K562 (cell line): Measurements from ENCODE around the gene VHLL.

Experiments used
- ATF6 ChIP-seq: sonication (generic); formaldehyde crosslinking; IDR thresholded peaks from 2 replicates; pipeline ENCODE4 v1.4.0; 2020; ENCODE audit warnings: mild to moderate bottlenecking, missing genetic modification reagents
- BRF1 ChIP-seq: IDR thresholded peaks from 3 replicates; pipeline ENCODE4 v1.6.1; 2011; ENCODE audit warnings: borderline replicate concordance, mild to moderate bottlenecking; ENCODE audit not compliant: insufficient read length; ENCODE audit errors: extremely low read depth
- CEBPB ChIP-seq: fragments of 450-650 bp; IDR thresholded peaks from 2 replicates; pipeline ENCODE4 v1.6.1; 2016; ENCODE audit warnings: missing genetic modification characterization, missing compliant biosample characterization
- ELF1 ChIP-seq: fragments of 200-800 bp; sonication (Bioruptor generic); IDR thresholded peaks from 2 replicates; pipeline ENCODE4 v1.6.1; 2016; ENCODE audit warnings: missing genetic modification characterization, missing compliant biosample characterization
- ETV5 ChIP-seq: sonication (generic); formaldehyde crosslinking; IDR thresholded peaks from 2 replicates; pipeline ENCODE4 v1.4.0; 2020; ENCODE audit warnings: low read depth, mild to moderate bottlenecking, missing genetic modification reagents
- EWSR1 ChIP-seq: fragments of 450-650 bp; IDR thresholded peaks from 2 replicates; pipeline ENCODE4 v1.6.1; 2018; ENCODE audit warnings: borderline replicate concordance, mild to moderate bottlenecking, low read depth, moderate library complexity; ENCODE audit not compliant: partially characterized antibody
- HSF4 ChIP-seq: fragments of 250-450 bp; sonication (Bioruptor Pico); IDR thresholded peaks from 2 replicates; pipeline ENCODE4 v2.1.2; 2022; ENCODE audit warnings: mild to moderate bottlenecking, moderate library complexity, borderline replicate concordance
- KLF10 ChIP-seq: fragments of 250-450 bp; sonication (Bioruptor Pico); IDR thresholded peaks from 2 replicates; pipeline ENCODE4 v1.6.1; 2021; ENCODE audit warnings: matching md5 sums
- NCOA2 ChIP-seq, 2 experiments: fragments of 450-650 bp; IDR thresholded peaks; 2 replicates each; pipeline ENCODE4 v1.6.1; 2018; ENCODE audit warnings: mild to moderate bottlenecking in 2 of 2, moderate library complexity in 1 of 2; ENCODE audit not compliant: partially characterized antibody in 2 of 2
- REST ChIP-seq, 2 experiments: fragments of 450-650 bp; formaldehyde crosslinking in 1 of 2; IDR thresholded peaks; 2 replicates each; pipeline versions ENCODE4 v1.4.0 to v1.6.1; 2014 to 2020; ENCODE audit warnings: mild to moderate bottlenecking in 2 of 2, borderline replicate concordance in 1 of 2, low read depth in 1 of 2
- TGIF2 ChIP-seq: sonication (generic); formaldehyde crosslinking; IDR thresholded peaks from 2 replicates; pipeline ENCODE4 v1.8.1; 2022; ENCODE audit warnings: mild to moderate bottlenecking, missing genetic modification reagents, moderate library complexity
- ZNF609 ChIP-seq: sonication (generic); formaldehyde crosslinking; IDR thresholded peaks from 2 replicates; pipeline ENCODE4 v1.8.1; 2023; ENCODE audit warnings: missing genetic modification reagents, mild to moderate bottlenecking, borderline replicate concordance
- TF ChIP-seq, protein P1 (sequence below), 3 experiments: IDR thresholded peaks in 2 of 3; conservative IDR thresholded peaks in 1 of 3; 2 replicates each; pipeline ENCODE4 v1.5.1; 2011 to 2012; ENCODE audit warnings: low read length in 3 of 3, mild to moderate bottlenecking in 3 of 3, control low read depth in 2 of 3, improper control_type of control experiment in 1 of 3, inconsistent platforms in 1 of 3, low read depth in 1 of 3, mixed read lengths in 1 of 3, moderate library complexity in 1 of 3; ENCODE audit not compliant: insufficient read depth in 2 of 3
- TF ChIP-seq, protein P2 (sequence below), 2 experiments: IDR thresholded peaks in 1 of 2; conservative IDR thresholded peaks in 1 of 2; 2 replicates each; pipeline ENCODE4 v1.6.1; 2016; ENCODE audit warnings: low read depth in 2 of 2, mild to moderate bottlenecking in 1 of 2, missing compliant biosample characterization in 1 of 2, missing genetic modification characterization in 1 of 2, moderate library complexity in 1 of 2

GRCh38 chr1:156346636-156347035, 47.5 kb upstream of the VHLL start:
- TF ChIP-seq BRF1 (no peak), HSF4 (CRISPR knock-in tag) (no peak), CEBPB (no peak), REST (IDR thresholded peaks at IDR 0.05; ENCODE audit: borderline replicate concordance) (no peak), REST (CRISPR knock-in tag; IDR thresholded peaks at IDR 0.05; ENCODE audit: low read depth) (no peak), ETV5 (CRISPR knock-in tag) (no peak), ATF6 (no peak), TGIF2 (CRISPR knock-in tag) (no peak), EWSR1 (no peak), NCOA2 (IDR thresholded peaks at IDR 0.05; ENCODE audit: partially characterized antibody in 2 of 2) (no peak), ELF1 (tag) (no peak), ZNF609 (CRISPR knock-in tag) (no peak), KLF10 (CRISPR knock-in tag) (no peak)
- TF ChIP-seq, protein P1, sequence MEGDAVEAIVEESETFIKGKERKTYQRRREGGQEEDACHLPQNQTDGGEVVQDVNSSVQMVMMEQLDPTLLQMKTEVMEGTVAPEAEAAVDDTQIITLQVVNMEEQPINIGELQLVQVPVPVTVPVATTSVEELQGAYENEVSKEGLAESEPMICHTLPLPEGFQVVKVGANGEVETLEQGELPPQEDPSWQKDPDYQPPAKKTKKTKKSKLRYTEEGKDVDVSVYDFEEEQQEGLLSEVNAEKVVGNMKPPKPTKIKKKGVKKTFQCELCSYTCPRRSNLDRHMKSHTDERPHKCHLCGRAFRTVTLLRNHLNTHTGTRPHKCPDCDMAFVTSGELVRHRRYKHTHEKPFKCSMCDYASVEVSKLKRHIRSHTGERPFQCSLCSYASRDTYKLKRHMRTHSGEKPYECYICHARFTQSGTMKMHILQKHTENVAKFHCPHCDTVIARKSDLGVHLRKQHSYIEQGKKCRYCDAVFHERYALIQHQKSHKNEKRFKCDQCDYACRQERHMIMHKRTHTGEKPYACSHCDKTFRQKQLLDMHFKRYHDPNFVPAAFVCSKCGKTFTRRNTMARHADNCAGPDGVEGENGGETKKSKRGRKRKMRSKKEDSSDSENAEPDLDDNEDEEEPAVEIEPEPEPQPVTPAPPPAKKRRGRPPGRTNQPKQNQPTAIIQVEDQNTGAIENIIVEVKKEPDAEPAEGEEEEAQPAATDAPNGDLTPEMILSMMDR (IDR thresholded peaks at IDR 0.05 in 2 of 3, conservative IDR thresholded peaks at IDR 0.05 in 1 of 3; ENCODE audit: insufficient read depth in 2 of 3, low read depth in 1 of 3, low read length in 3 of 3): no peak
- TF ChIP-seq, protein P2, sequence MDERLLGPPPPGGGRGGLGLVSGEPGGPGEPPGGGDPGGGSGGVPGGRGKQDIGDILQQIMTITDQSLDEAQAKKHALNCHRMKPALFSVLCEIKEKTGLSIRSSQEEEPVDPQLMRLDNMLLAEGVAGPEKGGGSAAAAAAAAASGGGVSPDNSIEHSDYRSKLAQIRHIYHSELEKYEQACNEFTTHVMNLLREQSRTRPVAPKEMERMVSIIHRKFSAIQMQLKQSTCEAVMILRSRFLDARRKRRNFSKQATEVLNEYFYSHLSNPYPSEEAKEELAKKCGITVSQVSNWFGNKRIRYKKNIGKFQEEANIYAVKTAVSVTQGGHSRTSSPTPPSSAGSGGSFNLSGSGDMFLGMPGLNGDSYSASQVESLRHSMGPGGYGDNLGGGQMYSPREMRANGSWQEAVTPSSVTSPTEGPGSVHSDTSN (CRISPR knock-in tag; IDR thresholded peaks at IDR 0.05; ENCODE audit: low read depth): no peak
- TF ChIP-seq, protein P2 (tag; conservative IDR thresholded peaks at IDR 0.05; ENCODE audit: low read depth): no peak
